ENCODE measurements around the gene WDR4.

GRCh38 chr21:42847726-42848125 is 31.6 kb downstream of the WDR4 start:
- no peak for TF ChIP-seq CTCF (IDR thresholded peaks at IDR 0.05)
- TF ChIP-seq EZH2 (IDR thresholded peaks at IDR 0.05) = no peak
- no peak for TF ChIP-seq EZH2phosphoT487 (IDR thresholded peaks at IDR 0.05)
